LHCN-M2 (cell line): Measurements from ENCODE around the gene OSBPL1A. TPM values are rescaled to one million over a fixed set of nuclear protein-coding genes. Genes with fewer than 3 reads are reported as not detected.

Experiments
- DNase-seq: peaks from one replicate; pipeline ENCODE4 v3.0.0-alpha.2; 2012; ENCODE audit warnings: low read depth
- total RNA-seq: library from RNA; depleted of rRNA; stranded (reverse); fragments of >200 nt; gene quantifications from 2 replicates; pipeline ENCODE4 v1.2.3, GENCODE V29; 2014

Gene OSBPL1A
- total RNA-seq, 1 experiment from 2014 or later, result 19.2 TPM

DNA sequence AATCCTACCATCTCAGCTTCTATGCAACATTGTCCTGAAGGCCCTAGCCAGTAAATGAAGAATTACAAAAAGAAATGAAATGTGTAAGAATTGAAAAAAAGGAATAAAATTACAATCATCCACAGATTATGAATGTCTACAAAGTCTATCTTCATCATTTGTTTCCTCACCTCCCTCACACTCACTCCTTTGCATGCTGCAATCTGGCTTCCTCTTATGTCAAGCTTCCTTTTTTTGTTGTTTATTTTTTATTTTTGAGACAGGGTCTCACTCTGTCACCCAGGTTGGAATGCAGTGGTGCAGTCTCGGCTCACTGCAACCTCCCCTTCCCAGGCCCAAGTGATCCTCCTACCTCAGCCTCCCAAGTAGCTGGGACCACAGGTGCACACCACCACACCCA lies 129.7 kb downstream of the OSBPL1A start:
- DNase-seq, result no peak

DNA sequence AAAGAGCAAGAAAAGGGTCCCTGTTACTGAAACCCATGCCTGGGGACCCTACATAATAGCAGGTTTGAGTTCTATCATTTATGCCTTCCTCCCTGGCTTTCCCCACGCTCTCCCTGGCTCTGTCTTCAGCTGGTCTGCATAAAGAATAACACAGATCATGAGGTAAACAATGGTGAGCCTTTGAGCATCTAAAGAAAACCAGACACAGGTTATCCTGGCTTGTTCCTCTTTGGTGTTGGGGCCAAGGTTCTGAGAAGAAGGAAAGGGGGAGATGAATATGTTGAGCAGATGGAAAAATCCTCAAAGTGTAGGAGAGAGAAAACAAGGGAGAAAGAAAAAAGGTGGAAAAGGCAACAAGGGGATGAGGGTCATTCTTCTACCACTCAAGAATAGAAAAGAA lies 131.5 kb downstream of the OSBPL1A start:
- no peak for DNase-seq

- DNase-seq, result no peak
These were observed 132.0 kb downstream of the OSBPL1A start for GRCh38 chr18:24265502-24266064.

- no peak for DNase-seq
These were observed 134.6 kb downstream of the OSBPL1A start for GRCh38 chr18:24263050-24263449.

DNA sequence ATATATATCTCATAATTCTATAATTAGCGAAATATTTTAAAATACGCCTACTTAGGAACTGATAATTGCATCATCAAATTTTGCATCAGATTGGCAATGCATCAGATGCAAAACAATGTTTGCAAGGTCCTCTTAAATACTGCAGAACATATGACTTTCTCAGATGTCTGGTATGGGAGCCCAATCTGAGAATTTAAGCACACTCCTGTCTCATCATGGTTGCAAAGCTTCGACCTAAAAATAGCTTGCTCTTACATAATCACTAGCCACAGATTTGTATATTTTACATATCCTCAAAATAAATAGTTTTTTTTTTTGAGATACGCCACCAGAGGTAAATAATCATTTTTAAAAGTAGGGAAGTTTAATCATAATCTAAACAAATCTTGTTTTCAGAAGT lies 135.5 kb downstream of the OSBPL1A start:
- peak; percentile 11 for DNase-seq

DNA sequence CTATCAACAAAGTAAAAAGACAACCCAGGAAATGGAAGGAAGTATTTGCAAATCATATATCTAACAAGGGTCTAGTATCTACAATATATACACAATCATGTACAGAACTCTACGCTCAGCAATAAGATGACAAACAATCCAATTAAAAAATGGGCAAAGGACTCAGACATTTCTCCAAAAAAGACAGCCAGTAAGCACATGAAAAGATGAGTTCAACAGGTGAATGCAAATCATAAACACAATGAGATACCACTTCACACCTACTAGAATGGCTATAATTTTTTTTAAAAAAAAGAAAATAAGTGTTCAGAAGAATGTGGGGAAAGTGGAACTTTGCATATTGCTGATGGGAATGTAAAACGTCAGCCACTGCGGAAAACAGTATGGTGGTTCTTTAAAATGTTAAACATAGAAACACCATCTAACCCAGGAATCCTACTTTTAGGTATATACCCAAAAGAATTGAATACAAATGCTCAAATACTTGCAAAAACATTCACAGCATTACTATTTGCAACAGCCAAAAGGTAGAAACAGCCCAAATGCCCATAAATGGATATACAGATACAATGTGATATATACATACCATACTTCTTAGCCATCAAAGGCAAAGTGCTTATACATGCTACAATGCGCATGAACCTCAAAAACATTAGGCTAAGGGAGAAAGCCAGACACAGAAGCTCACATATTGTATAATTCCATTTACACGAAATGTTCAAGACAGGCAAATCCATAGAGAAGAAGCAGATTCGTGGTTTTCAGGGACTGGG lies 137.6 kb downstream of the OSBPL1A start:
- no peak for DNase-seq

GRCh38 chr18:24254071-24254470 lies 143.6 kb downstream of the OSBPL1A start:
- no peak for DNase-seq

- DNase-seq, result no peak
These were observed 147.9 kb downstream of the OSBPL1A start for GRCh38 chr18:24249716-24250115.

DNA sequence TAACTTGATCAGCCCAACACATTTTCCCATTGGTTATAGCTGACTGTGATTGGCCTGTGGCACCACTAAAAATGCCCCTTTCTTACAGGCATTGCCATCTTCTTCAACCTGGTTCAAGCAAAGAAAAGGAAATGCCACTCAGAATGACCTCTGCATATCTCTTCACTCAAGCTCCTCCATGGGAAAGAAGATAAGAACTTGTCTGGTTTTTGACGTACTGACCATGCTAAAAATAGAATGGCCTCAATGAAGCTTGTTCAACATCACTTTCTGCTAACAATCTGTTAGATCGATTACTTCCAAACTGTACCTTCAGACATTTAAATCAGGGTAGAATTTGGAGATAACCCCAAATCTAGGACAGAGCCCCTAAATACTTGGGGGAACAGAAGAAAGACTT lies 149.3 kb downstream of the OSBPL1A start:
- DNase-seq, result no peak

DNA sequence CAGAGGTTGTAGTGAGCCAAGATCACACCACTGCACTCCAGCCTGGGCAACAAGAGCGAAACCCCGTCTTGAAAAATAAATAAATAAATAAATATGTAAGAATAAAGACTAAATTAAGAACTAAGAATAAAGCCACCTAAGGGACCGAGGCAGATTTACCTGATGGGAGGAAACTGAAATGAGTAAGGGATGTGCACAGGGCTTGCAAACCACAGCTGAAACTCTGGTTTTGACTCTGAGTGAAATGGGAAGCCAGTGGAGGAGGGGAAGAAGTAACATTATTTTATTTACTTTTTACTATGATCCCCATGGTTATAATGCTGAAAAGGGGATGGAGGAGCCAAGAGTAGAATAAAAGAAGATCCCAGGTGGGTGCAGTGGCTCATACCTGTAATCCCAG lies 151.5 kb downstream of the OSBPL1A start:
- DNase-seq, result no peak

GRCh38 chr18:24244698-24245097 lies 152.9 kb downstream of the OSBPL1A start:
- DNase-seq, result no peak

GRCh38 chr18:24243677-24244076 lies 153.9 kb downstream of the OSBPL1A start:
- no peak for DNase-seq

- no peak for DNase-seq
These were observed 158.3 kb downstream of the OSBPL1A start for GRCh38 chr18:24239341-24239740.

GRCh38 chr18:24238387-24238786 lies 159.2 kb downstream of the OSBPL1A start:
- DNase-seq, result no peak

- DNase-seq, result no peak
These were observed 162.7 kb downstream of the OSBPL1A start for GRCh38 chr18:24234850-24235418.

DNA sequence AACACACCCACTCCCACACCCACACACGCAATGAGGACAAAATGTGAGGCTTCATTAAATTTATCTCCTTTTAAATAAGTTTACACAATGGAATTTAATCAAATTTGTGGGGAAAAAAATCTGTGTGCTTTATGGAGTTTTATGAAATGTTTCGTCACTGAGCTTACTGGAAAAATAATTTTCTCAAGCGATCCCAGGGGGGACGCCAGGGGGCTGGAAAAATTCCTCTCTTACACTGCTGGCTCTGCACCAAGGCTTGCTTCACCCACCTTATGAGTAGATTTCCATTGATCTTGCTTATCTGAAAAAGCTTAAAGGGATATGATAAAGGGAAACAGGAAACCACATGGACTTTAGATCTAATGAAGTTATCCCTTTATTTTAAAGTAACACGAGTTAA lies 163.3 kb downstream of the OSBPL1A start:
- no peak for DNase-seq

GRCh38 chr18:24232800-24233199 lies 164.8 kb downstream of the OSBPL1A start:
- DNase-seq, result no peak

GRCh38 chr18:24231773-24232735 lies 165.6 kb downstream of the OSBPL1A start:
- peak; percentile 12 for DNase-seq

DNA sequence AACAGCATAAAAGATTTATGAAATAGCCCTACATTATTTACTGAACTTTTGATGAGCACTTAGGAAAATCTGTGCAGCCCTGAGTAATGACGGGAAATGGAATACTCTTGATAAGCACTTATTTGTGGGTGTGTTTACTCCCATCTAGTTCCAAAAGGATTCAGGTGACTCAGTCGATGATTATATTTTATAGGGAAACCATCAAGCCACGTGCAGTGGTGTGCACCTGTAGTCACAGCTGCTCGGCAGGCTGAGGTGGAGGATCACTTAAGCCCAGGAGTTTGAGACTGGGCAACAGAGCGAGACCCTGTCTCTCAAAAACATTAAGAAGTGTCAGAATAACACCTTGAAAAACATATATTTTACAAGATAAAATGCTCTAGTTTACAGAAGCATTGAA lies 166.9 kb downstream of the OSBPL1A start:
- DNase-seq, result no peak

DNA sequence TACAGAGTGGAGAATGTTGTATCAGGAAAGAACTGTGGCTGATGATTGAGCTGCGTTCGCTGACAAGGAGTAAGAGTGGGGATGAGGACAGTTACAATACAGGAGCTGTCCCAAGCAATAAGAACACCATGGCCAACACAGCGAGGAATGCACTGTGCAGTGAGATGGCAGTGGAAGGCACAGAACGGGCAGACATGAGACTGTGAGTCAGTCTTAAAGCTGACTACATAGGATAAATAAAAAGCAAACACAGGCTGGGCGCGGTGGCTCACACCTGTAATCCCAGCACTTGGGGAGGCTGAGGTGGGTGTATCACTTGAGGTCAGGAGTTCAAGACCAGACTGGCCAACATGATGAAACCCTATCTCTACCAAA lies 169.0 kb downstream of the OSBPL1A start:
- no peak for DNase-seq

DNA sequence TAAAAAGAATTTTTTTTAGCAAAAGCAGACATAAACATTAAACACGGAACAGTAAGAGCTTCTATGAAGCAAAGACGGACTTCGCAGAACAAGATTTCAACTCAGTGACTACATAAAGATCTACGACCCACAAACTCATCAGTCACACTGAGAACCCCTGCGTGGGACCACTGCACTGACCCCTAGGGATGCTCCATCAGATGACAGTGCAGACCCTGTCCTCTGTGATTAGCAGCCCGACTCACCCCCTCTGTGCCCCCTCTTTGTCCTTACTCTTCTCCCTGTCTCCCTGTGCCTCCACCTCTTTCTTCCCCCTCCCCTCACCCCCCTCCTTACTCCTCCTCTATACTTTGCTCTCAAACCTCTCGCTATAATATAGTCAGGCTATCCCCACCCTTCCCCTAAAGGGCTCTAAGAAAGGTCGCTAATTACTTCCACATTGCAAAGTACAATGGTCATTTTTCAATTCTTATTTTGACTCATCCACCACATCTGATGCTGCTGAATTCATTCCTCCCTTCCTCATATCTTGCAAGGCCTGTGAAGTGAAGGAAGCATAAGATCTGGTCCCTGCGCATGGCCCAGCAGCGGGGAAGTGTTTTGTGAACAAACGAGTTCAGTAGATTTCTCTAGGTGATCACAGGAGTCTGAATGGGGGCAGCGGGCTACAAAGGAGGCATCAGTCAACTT lies 169.5 kb downstream of the OSBPL1A start:
- peak; percentile 31 for DNase-seq
